Stimulated activated CD8-positive, alpha-beta memory T cell treated with anti-CD3 and anti-CD28 coated beads, Interleukin-4, amount 100 ng/mL, for 4 hours (primary cell): ENCODE results near the gene CLMN.

Experiments
- DNase-seq, 2 donors: peaks; one replicate each; pipeline ENCODE4 v3.0.0-alpha.2; 2020; ENCODE audit warnings: low read depth in 2 of 2, low spot score in 1 of 2

The CLMN gene

GRCh38 chr14:95304342-95304741 is 15.4 kb downstream of the CLMN start:
- no peak for DNase-seq

- DNase-seq = no peak
Observed at GRCh38 chr14:95303552-95303951, 16.2 kb downstream of the CLMN start.

GRCh38 chr14:95302667-95303506 is 16.8 kb downstream of the CLMN start:
- DNase-seq = no peak

DNA sequence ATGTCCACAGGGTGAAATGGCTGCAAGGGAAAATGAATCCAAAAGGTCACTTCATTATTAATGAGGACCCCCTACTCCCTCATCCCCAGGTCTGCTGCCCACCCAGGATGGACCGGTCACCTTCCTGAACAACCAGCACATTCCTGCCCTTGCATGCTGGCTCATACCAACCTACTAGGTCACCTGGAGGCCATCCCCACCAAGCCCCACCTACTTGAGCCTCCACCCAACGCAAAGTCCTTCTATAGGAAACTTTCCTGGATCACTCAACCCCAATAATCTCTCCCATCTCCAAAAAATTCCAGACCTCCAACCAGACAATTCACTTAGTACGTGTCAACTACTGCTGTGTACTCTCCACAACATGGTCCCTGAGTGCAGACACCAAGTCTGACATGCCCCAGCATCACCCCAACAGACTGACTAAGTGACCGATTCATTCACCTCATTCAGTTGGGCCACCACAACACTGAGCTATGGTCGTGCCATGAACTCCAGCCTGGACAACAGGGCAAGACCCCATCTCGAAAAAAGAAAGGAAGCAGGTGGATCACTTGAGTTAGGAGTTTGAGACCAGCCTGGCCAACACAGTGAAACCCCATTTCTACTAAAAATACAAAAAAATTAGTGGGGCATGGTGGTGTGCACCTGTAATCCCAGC is 18.1 kb downstream of the CLMN start:
- no peak for DNase-seq

DNA sequence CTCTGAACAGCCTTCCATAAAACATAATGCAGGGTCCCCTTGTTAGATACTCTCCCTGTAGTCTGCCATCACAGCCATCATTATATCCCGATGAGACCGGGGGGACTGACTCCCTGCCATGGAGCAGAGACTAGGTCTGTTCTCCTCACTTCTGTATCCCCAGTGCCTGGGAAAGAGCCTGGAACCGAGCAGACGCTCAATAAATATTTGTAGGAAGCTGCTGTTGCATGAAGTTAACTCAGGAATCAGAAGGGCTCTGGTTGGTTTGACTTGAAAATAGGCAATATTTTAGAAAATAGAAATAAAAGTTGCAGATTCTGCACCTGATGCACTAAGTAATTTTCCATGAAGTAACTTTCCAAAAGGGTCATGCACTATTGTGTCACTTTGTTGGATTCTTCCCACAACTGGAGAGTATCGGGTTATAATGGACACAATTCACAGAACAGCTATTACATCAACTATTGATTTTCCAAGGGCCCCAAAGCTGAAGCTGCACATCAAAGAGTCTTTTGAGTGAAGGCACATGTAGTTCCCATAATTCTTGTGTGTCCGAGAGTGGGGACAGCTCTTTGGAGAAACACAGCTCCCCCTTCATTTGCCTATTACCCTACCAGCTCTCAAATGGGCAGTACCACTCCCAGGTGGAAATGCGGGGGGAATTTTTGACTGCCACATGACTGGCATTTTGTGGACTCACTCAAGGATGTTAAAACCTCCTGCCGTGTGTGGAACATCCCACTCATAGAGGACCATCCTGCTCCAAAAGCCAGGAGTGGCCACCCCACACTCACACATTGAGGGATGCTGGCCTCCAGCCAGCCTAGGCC is 18.8 kb downstream of the CLMN start:
- no peak for DNase-seq

- DNase-seq = no peak
Observed at GRCh38 chr14:95300002-95300696, 19.6 kb downstream of the CLMN start.

DNA sequence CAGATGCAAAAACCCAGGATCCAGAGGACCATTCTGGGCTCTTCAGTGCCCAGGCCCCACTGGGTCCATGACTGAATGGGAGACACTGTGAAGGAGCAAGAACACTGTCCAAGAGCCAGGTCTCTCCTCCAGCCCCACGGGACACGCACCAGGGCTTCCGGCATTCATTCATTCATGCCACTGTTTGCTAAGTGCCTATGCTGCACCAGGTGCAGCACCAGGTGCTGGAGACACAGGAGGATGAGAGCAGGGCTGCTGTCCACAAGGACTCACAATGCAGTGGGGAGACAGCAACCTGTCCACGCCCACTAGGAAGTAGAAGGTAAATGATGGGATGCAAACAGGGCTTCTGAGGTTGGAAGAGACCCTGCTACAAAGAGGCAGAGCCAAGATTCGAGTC is 20.4 kb downstream of the CLMN start:
- DNase-seq = no peak

DNA sequence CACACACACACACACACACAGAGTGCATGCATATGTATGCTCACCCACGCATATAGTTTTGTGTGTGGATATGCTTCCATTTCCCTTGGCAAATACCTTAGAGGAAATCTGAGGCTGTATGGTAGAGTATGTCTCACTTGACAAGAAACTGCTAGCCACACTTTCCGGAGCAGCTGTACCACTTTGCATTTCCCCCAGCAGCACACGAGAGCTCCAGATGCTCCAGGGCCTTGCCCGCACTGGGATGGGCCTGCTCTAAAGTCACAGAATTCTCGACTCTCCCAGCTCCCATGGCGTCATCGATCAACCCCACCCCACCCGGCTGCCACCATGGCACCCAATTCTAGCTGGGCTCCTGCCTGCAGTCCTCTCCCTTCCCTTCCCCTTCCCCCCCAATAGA is 21.9 kb downstream of the CLMN start:
- no peak for DNase-seq

DNA sequence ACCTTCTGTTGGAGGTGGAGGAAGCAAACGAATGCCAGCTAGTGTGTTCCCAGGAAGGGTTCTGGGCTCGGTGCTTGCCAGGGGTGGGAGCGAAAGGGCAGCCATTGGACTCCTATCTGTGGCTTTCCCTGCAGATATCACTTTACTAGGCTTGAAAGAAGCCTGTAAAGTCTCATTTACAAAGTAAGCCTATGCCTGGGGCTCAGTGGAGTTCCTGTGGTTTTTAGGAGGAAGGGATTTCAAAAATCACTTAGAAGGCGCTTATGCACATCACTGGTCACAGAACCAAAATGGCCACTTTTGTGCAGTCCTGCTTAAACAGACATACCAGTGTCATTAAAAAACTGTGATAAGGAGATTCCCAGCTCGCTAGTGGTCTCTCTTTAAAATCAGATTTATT is 22.7 kb downstream of the CLMN start:
- DNase-seq = no peak

GRCh38 chr14:95295600-95296376 is 23.9 kb downstream of the CLMN start:
- no peak for DNase-seq

DNA sequence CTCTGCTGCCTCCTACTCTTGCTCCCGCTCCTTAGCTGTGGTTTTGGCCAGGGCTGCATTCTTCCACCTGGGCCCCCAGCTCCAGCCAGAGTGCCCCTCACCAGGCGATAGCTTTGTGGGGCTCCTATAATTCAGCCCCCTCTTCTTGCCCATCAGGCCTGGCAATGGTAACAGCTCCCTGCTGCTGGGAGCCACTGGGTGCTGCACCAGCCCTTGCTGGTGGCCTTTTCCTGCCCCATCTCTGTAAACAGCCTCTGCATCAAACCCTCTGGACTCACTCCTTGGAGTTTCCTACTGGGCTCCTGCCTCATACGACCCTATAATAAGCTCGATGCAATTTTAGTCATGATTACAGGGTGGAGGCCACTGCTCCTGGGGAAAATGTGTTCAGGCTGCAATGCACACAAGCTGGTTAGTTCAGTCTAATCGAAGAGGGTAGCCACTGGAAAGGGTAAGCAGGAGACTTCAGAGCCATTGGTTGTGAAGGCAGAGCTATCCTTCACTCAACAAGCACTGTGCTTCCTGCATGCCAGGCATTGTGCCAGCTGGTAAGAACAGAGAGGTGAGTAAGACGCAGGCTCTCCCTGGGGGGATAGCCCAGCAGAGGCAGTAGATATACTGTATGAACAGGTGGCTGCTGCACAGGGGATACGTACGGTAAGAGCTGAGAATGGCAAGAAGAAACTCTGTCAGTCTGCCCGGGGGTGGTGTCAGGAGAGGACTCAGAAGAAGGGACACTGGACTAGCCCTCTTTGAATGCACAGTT is 24.7 kb downstream of the CLMN start:
- no peak for DNase-seq

DNA sequence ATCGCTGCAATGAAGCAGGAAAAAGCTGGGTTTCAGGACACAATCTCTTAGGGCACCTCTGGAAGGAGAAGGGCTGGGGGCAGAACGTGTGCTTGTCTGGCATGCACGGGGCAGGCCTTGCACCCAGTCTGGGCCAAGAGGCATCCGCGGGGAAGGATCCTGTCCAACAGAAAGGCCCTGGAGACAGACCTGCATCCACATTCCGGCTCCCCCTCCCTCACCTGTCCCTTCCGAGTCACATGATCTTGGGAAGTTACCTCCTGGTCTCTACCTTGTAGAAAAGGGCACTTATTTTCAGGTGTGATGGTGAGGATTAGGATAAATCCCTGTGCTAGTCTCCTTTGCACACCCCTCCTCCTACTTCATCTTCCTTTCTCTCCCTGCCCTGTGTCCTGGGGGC is 25.4 kb downstream of the CLMN start:
- DNase-seq = no peak

GRCh38 chr14:95293449-95293848 is 26.3 kb downstream of the CLMN start:
- DNase-seq = no peak

GRCh38 chr14:95292660-95293425 is 26.9 kb downstream of the CLMN start:
- DNase-seq = no peak

GRCh38 chr14:95291859-95292542 is 27.7 kb downstream of the CLMN start:
- no peak for DNase-seq

DNA sequence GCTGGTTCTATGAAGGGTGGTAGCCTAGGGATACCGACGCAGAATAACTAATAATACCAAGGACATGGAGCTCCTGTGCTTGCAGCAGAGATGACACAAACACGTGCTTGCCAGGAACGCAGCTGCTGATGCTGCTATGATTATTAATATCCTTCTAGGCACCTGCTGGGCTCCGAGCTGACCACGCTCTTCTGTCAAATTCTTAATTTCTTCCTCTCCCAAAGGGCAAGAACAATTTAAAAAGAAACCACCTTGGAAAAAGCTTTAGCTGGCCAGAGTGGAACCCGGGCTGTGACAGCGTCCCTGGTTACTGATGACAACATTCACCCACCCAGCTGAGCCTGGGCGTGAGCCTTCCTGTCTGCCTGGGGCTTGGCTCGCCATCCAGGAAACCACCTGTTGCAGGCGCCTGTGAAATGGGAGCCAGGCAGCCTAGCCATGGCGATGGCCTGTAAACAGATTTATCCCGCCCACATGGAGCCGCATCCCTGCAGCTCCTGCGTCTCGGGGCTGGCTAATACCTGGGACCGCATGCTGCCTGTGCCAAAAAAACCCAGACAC is 28.8 kb downstream of the CLMN start:
- DNase-seq = no peak

- DNase-seq = no peak
Observed at GRCh38 chr14:95290021-95290420, 29.7 kb downstream of the CLMN start.
